ENCODE data around the gene UBE3C.

- TF ChIP-seq, protein P1, sequence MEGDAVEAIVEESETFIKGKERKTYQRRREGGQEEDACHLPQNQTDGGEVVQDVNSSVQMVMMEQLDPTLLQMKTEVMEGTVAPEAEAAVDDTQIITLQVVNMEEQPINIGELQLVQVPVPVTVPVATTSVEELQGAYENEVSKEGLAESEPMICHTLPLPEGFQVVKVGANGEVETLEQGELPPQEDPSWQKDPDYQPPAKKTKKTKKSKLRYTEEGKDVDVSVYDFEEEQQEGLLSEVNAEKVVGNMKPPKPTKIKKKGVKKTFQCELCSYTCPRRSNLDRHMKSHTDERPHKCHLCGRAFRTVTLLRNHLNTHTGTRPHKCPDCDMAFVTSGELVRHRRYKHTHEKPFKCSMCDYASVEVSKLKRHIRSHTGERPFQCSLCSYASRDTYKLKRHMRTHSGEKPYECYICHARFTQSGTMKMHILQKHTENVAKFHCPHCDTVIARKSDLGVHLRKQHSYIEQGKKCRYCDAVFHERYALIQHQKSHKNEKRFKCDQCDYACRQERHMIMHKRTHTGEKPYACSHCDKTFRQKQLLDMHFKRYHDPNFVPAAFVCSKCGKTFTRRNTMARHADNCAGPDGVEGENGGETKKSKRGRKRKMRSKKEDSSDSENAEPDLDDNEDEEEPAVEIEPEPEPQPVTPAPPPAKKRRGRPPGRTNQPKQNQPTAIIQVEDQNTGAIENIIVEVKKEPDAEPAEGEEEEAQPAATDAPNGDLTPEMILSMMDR (IDR thresholded peaks at IDR 0.05; ENCODE audit: extremely low read depth in 1 of 2, insufficient read depth in 1 of 2, low read depth in 1 of 2, low read length in 2 of 2) = peak; percentile 28 to 50
- TF ChIP-seq EZH2 (IDR thresholded peaks at IDR 0.05; ENCODE audit: borderline replicate concordance, low read depth, low read length, severe bottlenecking) (no peak), POLR2A (IDR thresholded peaks at IDR 0.05; ENCODE audit: low read depth, low read length) (no peak), POLR2AphosphoS5 (IDR thresholded peaks at IDR 0.05; ENCODE audit: insufficient read depth, low read depth, low read length) (no peak), FOS (IDR thresholded peaks at IDR 0.05; ENCODE audit: borderline replicate concordance, insufficient read depth, low read length) (no peak)
Observed at GRCh38 chr7:157228864-157229422, 90.2 kb downstream of the UBE3C start.

Data from endothelial cell of umbilical vein (primary cell).